GM19438 (cell line): ENCODE data around the gene SEPTIN7.
A peak's percentile ranks its signal among the peaks of the same experiment; 100 is the strongest.

ENCODE experiments used
- ATAC-seq: cut with Tn5 transposase; IDR thresholded peaks from one replicate; pipeline ENCODE4 v1.9.1; 2021; ENCODE audit warnings: low read depth; ENCODE audit not compliant: unreplicated experiment

Gene SEPTIN7

DNA sequence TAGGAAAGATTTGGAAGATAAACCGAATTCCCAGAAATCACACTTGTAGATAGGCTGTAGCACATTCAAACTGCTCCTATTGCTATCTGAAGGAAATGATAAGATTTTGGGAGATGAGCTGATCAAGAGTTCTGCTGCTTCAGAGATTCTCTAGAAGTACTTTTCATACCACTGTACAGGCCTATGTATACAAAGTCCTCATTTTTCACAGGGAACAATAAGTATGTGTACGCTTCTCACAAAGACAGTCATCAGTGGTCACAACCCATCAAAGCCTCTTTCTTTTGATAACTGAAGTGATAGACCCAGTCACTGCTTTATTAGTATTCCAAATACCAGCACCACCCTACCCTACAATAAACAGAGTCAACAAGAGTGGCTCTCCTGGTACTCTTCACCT is 15.6 kb upstream of the SEPTIN7 start:
- no peak for ATAC-seq

DNA sequence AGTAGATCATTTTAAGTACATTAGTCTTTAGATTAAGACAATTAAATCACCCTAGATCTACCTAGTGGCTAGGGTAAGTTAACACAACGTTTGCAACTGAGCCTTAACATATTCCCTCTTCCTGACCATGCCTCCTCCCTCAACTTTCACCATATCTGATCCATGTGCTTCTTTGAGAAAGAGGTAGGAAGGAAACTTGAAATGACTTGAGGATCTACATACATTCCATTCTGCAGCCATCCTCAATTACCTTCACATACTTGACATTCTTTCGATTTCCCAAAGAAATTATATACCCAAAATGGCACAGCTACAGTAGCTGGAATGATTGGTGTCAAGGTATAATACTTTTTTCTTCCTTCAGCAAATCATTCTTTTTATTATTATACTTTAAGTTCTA is 12.9 kb upstream of the SEPTIN7 start:
- no peak for ATAC-seq

DNA sequence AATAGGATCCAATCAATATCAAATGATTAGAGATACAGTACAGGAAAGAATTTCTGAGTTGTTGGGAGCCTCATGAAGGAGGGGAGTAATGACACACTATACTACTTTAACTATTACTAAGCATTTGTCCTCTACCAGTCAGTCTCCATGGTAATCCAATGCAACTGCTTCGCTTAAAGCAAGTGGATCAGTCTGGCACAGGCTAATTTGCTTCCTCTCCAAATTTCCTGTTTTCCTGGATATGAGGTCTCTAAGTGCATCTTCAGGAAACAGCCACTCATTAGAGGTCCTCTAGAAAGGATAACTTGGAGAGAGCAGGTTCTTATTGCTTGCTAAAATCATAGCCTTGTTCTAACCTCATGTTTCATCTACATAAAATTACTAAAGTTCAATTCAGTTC is 8.4 kb upstream of the SEPTIN7 start:
- no peak for ATAC-seq

DNA sequence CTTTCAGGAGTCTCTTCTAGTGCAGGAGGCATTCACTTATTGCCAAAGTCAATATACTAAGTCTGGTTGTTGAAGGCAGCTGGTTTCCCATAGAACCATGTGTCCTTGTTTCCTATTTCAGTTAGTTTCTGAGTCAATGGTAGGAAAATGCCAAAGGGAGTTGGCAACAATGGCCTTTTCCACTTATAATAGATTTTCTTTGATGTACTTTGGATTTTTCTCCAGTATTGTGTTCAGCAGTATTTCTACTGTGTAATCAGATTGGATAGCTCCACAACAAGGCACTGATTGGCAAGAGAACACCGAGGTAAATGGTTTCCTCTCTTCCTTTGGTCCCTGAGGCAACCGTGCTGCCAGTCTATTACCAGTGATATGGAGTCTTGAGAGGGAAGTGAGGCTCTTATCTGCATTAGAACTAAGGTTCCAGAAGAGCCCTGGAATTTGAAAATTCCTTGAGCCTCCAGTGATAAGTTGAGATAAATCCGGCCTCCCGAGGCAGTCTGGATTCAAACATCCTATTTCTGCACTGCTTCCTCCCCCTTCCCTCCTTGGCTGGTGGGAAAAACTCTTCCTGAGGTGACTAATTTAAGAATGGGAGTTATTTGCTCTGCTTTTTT is 7.9 kb upstream of the SEPTIN7 start:
- no peak for ATAC-seq

DNA sequence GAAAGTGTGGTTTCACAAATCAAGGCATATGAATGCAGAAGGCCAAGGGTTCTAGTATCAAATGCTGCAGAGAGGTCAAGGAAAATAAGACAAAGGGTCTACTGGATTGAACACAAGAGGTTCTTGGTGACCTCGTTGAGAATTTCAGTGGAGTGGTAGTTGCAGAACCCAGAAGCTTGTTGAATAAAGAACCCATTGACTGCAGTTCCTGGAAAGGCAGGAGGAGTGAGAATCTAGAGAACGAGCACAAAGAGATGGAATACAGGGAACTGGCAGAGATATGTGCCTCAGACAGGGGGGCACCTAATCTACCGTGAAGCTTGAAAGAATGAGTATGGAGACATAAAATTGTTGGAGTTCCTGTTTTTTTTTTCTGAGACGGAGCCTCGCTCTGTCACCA is 3.5 kb upstream of the SEPTIN7 start:
- ATAC-seq = no peak

DNA sequence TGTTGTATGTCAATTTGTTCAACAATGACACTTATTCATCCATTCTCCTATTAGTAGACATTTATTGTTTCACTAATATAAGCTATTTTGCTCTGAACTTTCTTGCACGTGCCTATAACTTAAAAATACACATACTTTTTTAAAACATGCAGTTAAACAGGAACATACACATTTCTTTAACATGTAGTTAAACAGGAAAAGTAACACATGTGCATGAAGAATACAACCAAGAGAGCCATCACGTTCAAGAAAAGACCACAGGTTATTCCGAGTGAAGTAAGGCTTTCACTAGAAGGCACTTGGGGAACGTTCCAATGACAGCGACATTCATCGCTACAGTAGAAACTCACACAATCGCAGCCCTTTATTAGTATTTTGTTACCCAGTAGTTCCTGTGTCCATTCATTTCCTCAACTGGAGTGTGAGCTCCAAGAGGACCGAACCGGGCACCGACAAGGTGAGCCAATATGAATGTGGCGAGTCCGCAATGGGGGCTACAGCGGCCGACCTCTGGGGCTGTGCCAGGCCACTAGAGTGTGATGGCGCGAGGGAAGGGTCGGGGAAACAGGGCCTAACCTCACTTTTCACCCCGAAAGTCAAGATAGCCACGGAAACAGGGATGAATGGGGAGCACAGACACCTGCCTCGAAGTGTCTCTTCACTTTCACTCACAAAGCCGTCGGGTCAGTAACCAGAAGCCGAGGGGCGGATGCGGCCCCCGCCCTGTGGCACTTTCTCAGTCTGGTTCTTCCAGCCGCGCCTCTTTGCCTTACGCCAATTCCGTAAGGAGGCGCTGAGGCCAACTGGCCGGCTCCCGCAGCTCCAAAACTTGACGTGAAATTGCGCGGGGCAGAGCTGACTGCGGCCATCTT is 775 bp upstream of the SEPTIN7 start:
- ATAC-seq = peak; percentile 62

DNA sequence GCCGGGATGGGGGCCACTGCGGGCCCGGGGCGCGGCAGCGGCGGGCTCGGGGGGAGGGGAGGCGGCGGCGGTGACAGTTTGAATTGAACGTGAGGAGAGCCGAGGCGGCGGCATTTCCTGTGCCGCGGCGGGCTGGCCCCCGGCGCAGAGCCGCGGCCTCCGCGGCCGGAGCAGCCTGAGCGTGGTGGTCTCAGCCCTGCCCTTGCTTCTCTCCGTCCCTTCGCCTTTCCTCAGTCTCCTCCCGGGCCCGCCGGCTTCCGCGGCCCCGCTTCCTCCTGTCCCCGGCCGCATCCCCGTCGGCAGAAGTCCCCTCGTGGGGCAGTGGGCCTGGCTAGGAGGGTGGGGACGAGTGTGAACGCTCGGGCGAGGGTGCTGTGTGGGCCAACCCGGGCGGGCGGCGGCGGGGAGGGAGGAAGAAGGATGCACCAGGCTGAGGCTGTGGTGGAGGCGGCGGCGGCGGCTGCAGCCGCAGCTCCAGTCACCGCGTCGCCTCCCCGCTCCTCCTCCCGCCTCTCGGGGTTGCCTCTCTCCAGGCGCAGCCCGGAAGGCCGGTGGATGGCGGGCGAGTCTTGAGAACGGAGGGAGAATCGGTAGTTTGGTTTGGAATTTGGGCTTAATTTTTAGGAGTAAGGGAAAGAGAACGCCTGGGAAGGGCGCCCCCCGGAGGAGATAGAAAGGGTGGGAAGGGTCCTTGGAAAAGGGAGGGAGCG is 690 bp downstream of the SEPTIN7 start:
- peak; percentile 31 for ATAC-seq

DNA sequence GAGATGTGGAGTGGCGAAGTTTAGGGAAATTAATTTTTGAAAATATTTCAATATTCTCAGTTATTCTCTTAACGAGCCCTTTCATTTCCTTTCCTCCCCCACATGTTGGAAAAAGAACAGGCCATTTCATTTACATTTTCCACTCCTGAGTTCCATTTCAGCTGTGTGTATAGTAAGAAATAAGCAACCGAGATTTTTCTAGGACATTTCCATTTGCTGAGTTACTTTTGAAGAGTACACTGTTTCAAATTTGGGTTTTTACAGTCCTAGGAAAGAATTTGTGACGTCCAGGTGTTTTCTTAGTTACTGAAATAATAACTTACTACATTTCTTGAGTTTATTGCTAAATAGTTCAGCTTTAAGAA is 1.2 kb downstream of the SEPTIN7 start:
- no peak for ATAC-seq

DNA sequence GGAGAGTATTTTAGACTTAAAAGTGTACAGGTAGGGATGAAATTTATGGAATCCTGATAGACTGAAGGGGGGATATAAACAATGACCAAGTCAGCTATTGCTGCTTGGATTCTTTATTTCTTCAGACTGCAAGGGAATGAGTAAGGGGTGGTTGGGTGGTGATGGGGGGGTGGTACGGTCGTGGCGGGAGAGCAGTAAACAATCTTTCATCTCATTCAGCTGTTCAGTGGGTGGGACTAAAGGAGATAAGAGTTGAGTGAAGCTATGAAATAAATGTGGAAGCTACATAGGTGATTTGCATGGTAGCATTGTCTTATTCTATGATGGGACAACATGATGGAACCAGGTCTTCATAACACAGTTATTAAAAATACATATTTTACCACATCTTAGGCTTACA is 1.8 kb downstream of the SEPTIN7 start:
- ATAC-seq = no peak

DNA sequence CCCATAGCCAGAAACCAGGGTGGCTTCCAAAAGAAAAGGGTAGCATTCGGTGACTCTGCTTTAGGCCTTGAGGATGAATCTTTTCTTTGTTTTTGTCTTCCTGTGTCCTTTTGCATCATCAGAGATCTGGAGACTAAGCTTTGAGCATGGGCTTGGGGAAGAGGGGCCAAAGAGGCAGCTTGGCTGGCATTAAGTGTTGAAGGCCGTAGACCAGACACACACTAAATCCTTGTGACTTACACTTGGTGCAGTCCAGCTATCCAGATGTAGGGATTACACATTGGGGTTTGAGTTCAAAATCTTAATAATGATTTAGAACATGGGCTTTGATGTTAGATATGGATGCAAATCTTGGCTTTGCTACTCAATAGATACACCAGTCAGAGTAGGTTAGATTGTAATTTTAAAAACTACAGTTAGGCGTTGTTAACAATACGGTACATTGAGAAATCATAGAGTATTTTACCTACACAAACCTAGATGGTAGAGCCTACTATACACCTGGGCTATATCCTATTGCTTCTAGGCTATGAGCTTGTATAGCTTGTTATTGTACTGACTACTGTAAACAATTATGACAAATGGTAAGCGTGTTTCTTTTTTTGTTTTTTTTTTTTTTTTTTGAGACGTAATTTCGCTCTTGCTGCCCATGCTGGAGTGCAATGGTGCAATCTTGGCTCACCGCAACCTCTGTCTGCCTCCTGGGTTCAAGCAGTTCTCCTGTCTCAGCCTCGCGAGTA is 3.5 kb downstream of the SEPTIN7 start:
- no peak for ATAC-seq

DNA sequence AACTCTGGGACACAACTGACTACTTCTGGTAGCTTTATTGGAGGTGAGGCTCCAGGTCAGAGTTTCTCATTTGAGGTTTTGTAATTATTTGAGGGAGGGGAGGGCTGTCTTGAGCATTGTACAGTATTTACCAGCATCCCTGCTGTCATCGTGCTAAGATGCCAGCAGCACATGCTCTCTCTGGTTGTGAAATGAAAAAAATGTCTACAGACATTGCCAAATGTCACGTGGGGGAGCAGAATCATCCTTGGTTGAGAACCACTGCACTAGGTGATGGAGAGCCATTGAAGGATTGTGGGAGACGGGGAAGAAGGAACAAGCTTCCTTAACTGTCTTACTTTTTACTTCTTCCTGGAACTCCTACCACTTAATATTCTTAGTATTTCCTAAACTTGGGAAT is 5.0 kb downstream of the SEPTIN7 start:
- no peak for ATAC-seq

DNA sequence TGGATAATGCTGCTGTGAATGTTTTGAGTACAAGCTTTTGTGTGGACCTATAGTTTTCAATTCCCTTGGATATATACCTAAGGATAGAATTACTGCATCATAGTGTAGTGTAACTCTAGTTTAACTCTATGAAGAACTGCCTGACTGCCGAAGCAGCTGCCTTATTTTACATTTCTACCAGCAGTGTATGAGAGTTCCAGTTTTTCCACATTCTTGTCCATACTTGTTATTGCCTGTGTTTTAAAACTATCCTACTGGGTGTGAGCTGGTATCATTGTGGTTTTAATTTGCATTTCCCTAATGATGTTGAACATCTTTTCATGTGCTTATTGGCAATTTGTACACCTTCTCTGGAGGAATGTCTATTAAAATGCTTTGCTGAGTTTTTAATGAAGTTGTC is 15.7 kb downstream of the SEPTIN7 start:
- no peak for ATAC-seq

DNA sequence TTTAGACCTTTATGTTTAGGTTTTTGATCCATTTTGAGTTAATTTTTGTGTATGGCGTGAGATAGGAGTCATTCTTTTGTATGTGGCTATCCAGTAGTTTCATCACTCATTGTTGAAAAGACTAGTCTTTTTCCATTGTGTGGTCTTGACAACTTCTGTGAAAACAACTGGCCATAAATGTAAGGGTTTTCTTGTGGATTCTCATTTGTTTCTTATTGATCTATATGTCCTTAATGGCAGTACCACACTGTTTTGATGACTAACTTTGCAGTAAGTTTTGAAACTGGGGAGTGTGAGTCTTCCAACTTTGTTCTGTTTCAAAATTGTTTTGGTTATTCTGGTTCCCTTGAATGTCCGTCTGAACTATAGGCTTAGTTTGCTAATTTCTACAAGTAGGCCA is 16.3 kb downstream of the SEPTIN7 start:
- no peak for ATAC-seq

DNA sequence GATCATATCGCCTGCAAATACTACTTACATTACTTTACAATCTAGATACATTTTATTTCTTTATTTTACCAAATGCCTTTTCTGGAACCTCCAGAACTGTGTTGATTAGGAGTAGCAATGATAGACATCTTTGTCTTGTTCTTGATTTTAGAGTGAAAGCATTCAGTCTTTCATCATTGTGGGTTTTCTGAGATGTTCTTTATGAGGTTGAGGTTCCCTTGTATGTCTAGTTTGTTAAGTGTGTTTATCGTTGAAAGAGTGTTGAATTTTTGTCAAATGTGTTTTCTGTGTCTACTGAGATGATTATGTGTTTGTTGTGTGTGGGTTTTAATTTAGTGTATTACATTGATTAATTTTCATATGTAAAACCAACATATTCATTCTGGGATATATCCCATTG is 17.1 kb downstream of the SEPTIN7 start:
- no peak for ATAC-seq

DNA sequence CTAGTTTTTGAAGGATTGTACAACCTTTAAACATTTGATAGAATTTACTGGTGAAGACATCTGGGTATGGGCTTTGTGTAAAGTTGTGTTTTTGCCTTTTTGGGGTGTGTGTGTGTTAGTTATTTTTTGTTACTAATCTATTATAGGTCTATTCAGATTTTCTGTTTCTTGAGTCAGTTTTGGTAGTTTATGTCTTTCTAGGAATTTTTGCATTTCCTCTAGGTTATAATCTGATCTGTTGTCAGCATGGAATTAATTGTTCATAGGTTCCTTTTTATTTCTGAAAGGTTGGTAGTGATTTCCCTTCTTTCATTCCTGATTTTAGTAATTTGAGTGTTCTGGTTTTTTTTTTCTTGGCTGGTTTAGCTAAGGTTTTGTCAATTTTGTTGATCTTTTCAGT is 17.7 kb downstream of the SEPTIN7 start:
- no peak for ATAC-seq

DNA sequence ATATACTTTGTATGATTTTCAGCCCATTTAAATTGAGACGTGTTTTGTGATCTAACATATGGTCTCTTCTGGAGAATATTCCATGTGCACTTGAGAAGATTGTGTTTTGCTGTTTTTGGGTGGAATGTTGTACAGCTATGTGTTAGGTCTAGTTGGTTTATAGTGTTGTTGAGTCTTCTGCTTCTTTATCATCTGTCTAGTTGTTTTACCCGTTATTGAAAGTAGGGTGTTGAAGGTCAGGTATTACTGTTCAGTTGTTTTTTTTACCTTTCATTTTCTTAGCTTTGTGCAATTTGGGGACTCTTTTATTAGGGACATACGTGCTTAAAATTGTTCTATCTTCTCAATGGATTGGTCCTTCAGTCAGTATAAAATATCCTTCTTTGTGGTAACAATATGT is 18.5 kb downstream of the SEPTIN7 start:
- ATAC-seq = no peak

DNA sequence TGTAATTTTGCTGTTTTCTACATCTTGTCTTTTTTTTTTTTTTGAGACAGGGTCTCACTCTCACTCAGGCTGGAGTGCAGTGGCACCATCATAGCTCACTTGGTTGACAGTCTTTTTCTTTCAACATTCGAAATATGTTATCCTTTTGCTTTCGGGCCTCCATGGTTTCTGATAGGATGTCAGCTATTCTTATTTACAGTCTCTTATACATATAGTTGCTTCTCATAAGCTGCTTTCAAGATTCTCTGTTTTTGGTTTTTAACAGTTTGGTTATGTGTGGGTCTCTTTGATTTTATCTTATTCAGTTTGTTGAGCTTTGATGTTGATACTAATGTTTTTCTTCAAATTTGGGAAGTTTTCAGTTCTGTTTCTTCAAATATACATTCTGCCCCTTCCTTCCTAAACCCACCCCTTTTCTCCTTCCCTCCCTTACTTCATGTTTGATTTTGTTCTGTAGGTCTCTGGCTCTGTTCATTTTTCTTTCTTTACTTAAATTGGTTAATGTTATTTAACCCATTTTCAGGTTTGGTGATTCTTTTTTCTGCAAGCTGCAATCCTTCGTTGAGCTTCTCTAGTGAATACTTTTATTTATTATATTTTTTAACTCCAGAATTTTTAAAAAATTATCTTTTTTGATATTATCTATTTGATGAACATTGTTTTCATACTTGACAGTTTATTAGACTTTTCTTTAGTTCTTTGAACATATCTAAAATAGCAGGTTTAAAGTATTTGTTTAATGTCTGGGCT is 19.3 kb downstream of the SEPTIN7 start:
- no peak for ATAC-seq

DNA sequence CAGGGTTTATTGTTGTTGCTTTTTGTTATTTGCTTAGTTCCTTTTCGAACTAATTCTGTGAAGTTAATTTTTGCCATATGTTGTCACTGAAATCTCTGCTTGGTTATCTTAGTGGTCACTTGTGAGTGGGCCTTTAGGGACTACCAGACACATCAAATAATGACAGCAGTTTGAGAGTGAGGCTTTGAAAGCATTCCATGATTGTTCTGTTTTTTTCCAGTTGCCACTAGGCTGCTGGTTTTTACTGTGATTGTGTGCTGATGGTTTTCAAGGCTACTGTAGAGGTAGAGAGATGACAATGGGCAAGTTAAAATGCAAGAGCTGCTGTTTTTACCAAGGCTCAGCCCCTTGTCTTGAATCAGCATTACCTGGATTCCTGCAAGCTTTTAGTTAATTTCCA is 20.0 kb downstream of the SEPTIN7 start:
- ATAC-seq = no peak

DNA sequence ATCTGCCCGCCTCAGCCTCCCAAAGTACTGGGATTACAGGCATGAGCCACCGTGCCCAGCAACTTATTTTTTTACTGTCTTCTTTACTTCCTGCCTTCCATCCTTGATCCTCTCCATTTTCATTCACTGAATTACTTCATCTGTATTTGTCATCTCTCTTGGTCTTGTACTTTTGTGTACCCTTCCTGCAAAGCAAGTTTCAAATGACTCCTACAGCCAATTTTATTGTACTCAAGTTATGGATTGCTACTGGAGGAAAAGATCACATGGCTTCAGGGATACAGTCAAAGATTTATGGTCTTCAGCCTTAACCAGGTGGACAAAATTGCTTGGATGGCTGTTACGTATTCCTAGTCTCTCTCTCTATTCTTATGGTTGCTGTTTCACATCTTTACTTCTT is 22.6 kb downstream of the SEPTIN7 start:
- ATAC-seq = no peak

DNA sequence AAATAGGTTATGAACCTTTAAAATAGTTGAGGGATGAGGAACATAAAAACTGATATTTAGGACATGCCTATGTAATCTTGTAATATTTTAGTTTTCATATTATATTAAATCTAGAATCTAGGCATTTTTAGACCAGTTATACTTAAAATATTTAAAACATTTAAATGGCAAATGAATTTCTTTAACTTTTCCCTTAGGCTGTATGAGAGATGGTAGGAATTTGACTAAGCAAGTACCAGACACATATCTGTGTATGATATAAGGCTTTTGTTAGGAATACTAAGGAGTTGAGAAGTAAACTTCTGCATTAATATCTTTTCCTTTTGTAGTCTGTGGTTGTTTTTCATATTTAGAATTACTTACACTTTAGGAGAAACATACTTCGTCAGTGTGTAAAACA is 25.1 kb downstream of the SEPTIN7 start:
- no peak for ATAC-seq
